ENCODE results near the gene GNL1.

The GNL1 gene

GRCh38 chr6:30568245-30568644 lies 12.0 kb upstream of the GNL1 start:
- DNase-seq (ENCODE audit: low read depth, low spot score) = no peak

DNA sequence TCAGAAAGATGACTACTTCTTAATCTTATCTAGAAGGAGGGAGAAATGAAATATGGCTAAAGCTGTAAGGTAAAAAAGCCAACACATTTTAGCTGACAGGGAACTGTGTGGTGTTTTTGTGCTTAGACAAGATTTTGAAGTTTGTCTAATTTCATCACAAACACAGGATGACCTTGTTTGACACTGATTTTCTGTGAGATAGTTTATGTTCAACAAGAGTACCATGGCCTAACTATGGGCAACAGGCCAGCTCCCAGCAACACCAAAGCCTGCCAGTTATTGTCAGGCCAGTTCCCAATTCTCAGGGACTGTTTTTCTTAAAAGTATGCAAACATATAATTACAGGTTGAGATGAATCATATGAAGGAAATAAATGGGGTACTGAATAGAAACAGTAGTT lies 9.5 kb upstream of the GNL1 start:
- no peak for DNase-seq (ENCODE audit: low read depth, low spot score)

DNA sequence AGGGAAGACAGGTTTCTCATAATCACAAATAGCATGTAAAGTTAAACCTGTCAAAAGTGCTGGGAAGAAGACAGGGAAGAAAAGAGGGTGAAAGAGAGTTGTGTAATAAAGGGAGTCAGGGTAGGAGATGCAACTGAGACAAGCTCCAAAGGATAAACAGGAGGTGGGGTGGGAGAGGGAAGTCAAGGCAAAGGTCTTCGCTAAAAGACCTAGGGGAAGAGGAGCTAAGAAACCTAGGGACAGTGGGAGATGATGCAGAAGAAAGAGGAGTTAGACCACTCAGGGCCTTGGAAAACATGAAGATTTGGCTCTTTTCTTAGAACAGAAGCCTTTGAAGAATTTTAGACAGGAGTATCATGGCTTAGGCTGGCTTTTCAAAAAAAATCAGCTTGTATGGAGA lies 7.8 kb upstream of the GNL1 start:
- no peak for DNase-seq (ENCODE audit: low read depth, low spot score)

DNA sequence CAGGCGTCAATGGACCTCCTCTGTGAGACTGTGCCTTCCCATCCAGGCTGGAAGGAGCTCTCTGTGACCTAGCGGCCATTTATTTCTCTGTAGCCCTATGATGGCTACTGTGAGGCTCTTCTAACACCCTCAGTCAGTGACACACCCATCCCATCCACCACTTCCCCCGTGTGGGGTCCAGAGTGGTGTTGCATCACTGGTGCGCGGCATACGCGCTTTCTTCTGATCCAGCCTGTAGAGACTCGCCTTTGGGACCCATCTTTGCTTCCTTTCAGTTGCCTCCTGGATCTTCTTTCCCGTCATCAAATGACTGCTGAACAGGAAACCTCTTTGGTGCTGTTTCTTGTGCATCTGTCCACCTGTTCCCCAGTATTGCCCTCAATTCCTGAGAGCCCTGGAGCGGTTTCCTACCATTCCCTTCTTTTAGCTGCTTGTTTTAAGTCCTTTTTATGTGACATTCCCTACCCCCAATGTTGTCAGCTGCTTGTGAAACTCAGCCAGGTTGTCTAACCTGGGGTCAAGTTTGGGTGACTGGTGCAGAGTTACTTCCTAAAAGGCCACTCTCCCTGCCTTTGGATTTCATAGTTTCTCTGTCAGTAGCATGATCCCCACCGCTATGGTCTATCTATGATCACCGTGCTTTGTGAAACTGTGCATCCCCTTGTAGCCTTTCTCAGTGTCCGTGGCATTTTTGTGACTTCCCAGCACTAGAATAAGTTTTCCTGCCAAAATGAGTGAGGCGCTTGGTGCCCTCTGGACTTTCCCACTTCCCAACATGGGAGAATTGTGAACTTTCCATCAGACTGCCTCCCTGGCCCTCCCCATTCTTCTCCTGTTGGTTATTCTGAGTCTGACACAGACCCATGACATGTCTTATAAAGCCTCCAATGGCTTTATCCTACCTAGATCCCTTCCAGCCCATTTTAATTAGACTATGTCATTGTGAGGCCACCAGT lies 6.5 kb upstream of the GNL1 start:
- DNase-seq (ENCODE audit: low read depth, low spot score) = no peak

DNA sequence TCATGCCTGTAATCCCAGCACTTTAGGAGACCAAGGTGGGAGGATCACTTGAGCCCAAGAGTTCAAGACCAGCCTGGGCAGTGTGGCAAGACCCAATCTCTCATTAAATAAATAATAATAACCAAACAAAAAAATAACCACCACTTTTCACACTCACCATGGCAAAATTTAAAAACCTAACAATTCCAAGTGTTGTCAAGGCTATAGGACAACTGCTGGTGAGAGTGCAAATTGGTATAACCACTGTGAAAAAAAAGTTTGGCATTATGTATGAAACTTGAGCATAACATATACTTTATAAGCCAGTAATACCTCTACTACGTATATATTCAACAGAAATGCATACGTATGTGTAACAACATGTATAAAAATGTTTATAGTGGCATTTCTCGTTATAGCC lies 4.6 kb upstream of the GNL1 start:
- DNase-seq (ENCODE audit: low read depth, low spot score) = no peak

DNA sequence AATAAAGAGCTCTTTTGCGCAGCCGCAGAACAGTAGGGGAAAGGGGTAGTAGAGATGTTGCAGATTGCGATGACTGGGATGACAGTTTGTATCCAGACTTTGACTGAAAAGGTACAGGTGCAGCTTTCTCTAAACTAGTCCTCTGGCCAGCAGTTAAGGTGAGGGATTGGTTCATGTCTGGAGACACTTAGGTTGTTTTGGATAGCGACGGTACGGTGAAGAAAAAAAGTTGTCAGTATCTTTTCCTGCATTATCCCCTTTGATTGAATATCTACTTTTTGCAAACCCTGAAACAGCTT lies 1.3 kb upstream of the GNL1 start:
- DNase-seq (ENCODE audit: low read depth, low spot score) = no peak

DNA sequence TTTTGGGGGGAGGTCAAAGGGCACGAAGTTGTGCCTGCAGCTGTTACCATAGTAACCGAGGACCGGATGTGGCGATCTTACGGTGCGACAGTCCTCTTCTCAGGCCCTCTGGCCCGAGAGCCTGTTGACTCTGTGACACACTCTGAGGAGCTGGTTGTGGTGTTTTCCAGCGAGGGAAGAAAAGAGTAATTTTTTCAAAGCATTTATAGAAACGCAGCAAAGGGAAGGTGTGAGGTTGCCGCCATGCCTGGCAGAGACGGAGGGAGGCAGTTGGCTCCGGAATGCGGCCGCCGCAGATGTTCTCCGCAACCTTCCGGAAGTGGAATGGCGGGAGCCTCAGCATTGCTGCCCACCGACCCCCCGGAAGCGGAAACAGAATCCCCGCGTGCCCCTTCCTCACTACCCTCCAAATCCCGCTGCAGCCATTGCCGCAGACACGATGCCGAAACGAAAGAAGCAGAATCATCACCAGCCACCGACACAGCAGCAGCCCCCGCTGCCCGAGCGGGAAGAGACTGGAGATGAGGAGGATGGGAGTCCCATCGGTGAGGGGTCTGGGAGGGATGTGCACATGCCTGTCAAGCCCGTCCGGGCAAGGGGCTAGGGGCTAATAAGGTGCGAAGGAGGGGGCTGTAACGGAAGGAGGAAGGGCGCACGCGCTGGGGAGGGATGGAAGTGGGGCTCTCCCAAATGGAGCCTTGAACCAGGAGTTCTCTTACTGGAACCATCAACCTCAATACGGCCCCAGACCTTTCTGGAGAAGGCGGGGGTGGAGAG lies 805 bp upstream of the GNL1 start, which contains the start of gene PRR3:
TSS of gene PRR3 (plus strand) at position 390 of the 777 bp plus-strand sequence. CDS start at position 440, 50 bp downstream.
- DNase-seq (ENCODE audit: low read depth, low spot score) = no peak

GRCh38 chr6:30555816-30556065 lies 548 bp downstream of the GNL1 start:
- no peak for DNase-seq (ENCODE audit: low read depth, low spot score)

- DNase-seq (ENCODE audit: low read depth, low spot score) = no peak
These were observed 1.1 kb downstream of the GNL1 start for GRCh38 chr6:30554962-30555815.

DNA sequence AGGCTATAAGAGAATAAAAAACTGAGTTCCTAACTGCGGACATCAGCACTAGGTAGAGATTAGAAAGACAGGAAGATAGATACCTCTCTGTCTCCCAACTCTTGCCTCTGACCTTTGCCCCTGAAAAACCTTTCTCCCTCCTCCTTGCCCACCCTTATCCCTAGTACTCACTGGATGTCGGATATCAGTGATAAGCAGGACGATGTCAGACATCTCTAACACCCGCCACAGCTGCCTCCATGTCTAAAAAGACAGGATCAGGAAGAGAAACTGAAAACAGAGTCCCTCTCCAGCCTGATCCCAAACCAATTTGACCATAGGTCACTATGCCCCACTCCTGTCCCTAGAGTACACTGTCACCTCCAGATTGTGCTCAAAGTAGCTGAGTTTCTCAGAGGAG lies 1.9 kb downstream of the GNL1 start:
- DNase-seq (ENCODE audit: low read depth, low spot score) = no peak

DNA sequence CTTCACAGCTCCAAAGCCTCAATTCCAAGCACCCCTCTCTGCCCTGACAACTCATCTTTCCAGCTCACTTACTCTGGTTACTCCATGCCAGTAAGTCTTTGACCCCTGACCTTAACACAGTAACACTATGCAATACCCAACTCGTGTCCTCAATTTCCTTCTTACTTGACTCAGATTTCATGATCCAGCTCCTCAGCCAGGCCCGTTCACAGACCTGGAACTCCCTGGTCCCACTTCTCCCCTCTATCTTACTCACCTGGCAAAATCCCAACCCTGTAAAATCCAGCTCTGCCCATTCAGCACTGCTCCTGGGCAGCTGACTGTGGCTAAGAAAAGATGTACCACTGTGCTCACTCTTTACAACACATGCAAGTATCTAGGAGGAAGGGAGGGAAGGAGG lies 7.9 kb downstream of the GNL1 start:
- no peak for DNase-seq (ENCODE audit: low read depth, low spot score)

DNA sequence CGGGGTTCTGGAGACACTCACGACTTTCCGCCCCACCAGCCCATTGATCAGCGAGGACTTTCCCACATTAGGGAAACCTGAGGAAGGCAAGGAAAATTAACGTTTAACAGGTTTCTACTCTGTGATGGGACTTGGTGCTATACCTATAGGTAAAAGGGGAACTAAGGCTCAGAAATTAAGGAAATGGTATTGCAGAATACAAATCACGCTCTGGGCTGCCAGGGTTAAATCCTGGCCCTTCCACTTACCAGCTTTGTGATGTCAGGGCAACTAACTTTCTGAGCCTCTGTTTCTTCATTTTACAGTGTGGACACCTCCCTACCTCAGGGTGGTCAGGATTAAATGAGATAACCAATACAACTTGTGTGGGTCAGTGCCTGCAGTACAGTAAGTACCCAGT lies 8.8 kb downstream of the GNL1 start:
- no peak for DNase-seq (ENCODE audit: low read depth, low spot score)

DNA sequence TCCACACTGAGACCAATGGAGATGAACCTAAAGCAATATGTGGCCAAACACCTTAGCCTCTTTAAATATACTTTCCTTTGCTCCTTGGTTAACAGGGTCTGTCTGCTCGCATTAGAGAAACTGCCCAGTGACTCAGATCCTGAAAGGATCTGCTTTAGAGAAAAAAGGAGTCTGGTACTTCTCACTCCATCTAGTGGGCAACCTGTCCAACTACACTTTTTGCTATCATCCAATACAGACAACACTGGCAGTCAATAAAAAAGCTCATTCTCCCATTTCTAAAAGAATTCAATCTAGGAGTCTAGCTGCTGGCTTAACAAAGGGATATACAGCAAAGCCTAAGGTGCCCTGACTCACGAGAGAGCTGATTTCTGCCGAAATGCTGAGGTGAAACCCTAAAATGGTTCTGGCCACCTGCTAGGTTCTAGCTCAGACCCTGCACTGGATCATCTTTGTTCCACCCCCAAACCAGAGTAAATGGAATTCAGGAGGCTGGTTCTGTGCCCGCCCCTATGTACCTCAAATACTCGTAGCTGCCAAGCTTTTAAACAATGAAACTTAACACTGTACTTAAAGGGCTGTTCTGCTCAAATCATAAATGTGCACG lies 11.5 kb downstream of the GNL1 start:
- DNase-seq (ENCODE audit: low read depth, low spot score) = no peak

DNA sequence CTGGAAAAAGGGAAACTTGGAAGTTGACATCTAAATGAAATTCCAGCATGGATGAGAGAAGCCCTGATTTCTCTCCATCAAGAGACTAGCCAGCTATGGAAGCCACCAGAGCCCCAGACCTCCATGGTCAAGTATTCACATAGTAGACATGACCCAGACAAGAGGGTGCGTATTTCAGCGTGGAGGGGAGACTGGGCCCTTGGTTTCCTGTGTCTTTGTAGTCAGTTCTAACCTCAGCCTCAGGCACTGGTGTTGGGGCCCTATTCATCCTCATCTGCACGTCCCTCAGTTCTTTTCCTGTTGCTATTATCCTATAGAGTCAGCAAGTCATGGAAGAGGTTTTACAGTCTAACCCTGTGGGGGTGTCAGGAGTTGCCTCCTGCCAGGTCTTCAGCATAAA lies 12.5 kb downstream of the GNL1 start:
- DNase-seq (ENCODE audit: low read depth, low spot score) = no peak

DNA sequence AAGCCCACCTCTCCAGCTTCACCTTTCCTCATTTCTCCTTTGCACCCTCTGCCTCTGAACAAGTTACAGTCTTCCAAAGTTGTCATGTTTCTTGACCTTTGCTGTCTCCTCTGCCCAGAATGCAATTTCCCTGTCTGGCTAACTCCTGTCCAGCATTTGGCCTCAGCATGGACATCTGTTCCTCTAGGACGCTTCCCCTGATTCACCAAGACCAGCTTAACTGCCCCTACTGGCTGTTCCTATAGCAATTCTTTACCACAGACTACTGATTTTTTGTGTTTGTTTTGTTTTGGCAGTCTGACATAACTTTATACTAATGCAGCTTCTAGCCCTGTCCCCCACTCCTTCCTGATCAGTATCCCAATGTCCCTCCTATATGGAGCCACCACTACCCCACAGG lies 13.4 kb downstream of the GNL1 start:
- DNase-seq (ENCODE audit: low read depth, low spot score) = no peak

DNA sequence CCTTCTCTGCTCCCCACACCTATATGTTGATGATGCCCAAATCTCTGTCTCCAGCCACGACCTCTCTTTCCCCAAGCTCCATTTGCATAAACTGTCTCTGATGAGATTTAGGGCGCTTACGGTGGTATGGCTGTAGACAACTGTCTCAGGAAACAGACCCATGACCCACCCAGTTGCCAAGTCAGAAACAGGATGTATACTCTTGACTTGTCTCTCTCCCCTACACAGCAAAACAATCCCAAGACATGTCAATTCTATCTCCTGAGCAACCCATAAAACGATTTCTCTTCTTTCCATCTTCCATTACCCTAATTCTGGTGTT lies 13.9 kb downstream of the GNL1 start:
- no peak for DNase-seq (ENCODE audit: low read depth, low spot score)

DNA sequence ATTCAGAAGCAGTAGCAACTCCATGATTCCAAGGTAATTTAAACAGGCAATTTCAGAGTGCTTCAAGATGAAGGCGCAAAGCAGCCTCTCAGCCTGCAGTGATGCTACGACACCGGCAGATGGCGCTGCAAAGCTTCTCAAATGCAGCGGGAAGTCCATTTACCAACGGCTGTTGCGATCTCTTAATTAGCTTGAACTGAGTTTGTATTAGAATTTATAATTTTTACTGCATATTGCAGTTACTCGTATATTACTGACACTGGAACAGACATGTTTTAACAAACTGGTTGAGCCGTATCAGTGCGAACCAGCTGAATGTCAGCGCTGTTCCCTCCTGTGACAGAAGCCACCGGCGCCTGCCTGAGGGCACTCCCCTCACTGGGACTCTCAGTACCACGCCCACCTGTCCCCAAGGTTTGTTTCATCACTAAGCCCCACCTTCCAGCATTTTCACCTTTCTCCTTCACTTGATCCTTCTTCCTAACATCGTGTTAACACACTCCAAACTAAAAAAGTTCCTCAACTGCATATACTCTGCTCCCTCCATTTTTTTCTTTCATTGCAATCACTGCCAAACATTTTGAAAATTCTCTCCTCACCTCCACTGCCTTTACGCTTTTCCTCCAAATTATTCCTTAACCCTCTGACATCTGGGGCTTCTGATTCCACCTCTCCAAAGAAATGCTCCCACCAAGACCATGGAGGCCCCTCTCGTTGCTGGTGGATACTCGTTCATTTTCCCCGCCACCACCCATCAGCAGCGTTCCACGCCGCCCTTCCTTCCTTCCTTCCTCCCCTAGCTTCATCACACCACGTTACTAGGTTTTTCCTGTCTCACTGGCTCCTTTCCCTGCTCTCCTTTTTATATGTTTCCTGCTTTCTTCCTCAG lies 14.5 kb downstream of the GNL1 start:
- no peak for DNase-seq (ENCODE audit: low read depth, low spot score)

- no peak for DNase-seq (ENCODE audit: low read depth, low spot score)
These were observed 18.4 kb downstream of the GNL1 start for GRCh38 chr6:30537931-30538330.

DNA sequence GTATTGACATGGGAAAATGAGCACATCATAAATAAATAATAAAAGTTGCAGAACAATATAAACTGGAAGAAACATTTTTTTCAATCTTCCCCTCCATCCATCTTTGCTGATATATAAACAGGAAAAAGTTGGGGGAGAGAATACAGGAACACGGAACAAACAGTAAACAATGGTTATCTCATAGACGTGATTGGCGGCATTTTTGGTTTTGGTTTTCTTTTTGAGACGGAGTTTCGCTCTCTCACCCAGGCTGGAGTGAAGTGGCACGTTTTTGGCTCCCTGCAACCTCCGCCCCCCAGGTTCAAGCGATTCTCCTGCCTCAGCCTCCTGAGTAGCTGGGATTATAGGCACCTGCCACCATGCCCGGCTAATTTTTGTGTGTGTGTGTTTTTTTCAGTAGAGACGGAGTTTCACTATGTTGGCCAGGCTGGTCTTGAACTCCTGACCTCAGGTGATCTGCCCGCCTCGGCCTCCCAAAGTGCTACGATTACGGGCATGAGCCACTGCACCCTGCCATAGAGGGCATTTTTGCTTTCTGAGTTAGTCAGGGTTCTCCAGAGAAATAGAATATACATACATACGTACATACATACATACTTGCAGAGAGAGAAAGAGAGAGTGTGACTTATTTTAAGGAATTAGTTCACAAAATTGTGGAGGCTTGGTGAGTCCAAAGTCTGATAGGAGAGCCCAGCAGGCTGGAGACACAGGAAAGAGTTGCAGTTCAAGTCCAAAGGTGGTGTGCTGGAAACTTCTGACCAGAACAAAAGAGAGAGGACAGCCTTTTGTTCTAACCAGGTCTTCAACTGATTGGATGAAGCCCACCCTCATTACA lies 22.6 kb downstream of the GNL1 start:
- no peak for DNase-seq (ENCODE audit: low read depth, low spot score)

DNA sequence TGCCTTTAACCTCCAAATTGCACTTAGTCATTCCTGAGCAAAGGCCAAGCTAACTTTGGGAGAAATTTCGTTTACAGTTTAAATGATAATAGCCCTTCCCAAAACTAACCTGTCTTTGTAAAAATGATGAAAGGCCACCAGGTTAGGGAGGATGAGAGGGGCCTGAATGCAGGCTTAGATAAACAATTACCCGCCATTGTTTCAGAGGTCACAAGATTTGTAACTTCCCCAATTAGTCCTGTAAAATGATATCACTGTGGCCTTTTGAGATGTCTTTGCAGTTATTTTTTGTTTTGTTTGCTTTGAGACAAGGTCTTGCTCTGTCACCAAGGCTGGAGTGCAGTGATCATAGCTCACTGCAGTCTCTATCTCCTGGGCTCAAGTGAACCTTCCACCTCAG lies 26.3 kb downstream of the GNL1 start:
- no peak for DNase-seq (ENCODE audit: low read depth, low spot score)

All from smooth muscle cell of the brain vasculature (primary cell).